HG02973 (cell line): Measurements from ENCODE around the gene ZNF101.

ENCODE experiments used
- ATAC-seq: cut with Tn5 transposase; IDR thresholded peaks from one replicate; pipeline ENCODE4 v1.9.1; 2021; ENCODE audit warnings: moderate library complexity; ENCODE audit not compliant: unreplicated experiment

ZNF101 gene

GRCh38 chr19:19637523-19638251 lies 31.0 kb upstream of the ZNF101 start:
- no peak for ATAC-seq

GRCh38 chr19:19642506-19643157 lies 26.0 kb upstream of the ZNF101 start:
- peak; percentile 21 for ATAC-seq

- ATAC-seq: peak; percentile 69
These were observed 25.2 kb upstream of the ZNF101 start, which contains the start of gene GMIP for GRCh38 chr19:19643158-19644053. GMIP (minus strand) TSS chr19:19643657; CDS start chr19:19643529, 128 bp downstream.

- no peak for ATAC-seq
These were observed 24.6 kb upstream of the ZNF101 start for GRCh38 chr19:19644054-19644388.

GRCh38 chr19:19645233-19645870 lies 23.3 kb upstream of the ZNF101 start:
- no peak for ATAC-seq

- no peak for ATAC-seq
These were observed 21.4 kb upstream of the ZNF101 start for GRCh38 chr19:19647037-19647835.

- ATAC-seq: no peak
These were observed 19.5 kb upstream of the ZNF101 start for GRCh38 chr19:19649155-19649554.

GRCh38 chr19:19649580-19649995 lies 19.1 kb upstream of the ZNF101 start:
- no peak for ATAC-seq

- ATAC-seq: no peak
These were observed 18.3 kb upstream of the ZNF101 start for GRCh38 chr19:19650331-19650730.

- ATAC-seq: no peak
These were observed 17.6 kb upstream of the ZNF101 start for GRCh38 chr19:19651076-19651475.

- no peak for ATAC-seq
These were observed 15.9 kb upstream of the ZNF101 start for GRCh38 chr19:19652482-19653295.

- no peak for ATAC-seq
These were observed 15.0 kb upstream of the ZNF101 start for GRCh38 chr19:19653597-19654147.

GRCh38 chr19:19654441-19654840 lies 14.2 kb upstream of the ZNF101 start:
- no peak for ATAC-seq

GRCh38 chr19:19655051-19655594 lies 13.5 kb upstream of the ZNF101 start:
- no peak for ATAC-seq

GRCh38 chr19:19655641-19656343 lies 12.8 kb upstream of the ZNF101 start:
- no peak for ATAC-seq

GRCh38 chr19:19656451-19657396 lies 11.9 kb upstream of the ZNF101 start:
- no peak for ATAC-seq

GRCh38 chr19:19657397-19657783 lies 11.2 kb upstream of the ZNF101 start:
- ATAC-seq: no peak
